ENCODE measurements around the gene PPFIBP2. TPM values are rescaled to one million over a fixed set of nuclear protein-coding genes. Genes with fewer than 3 reads are reported as not detected.

PPFIBP2 gene
- total RNA-seq, 2 experiments from 2014 or later: 5.7 to 7.2 TPM

GRCh38 chr11:7591987-7592386 lies 78.2 kb downstream of the PPFIBP2 start:
- POLR2A ChIA-PET: no interaction called here
- CTCF ChIA-PET: interaction anchor here (0.7 kb wide), 1 partner anchor 37 kb away, joined by 3 read pairs; no protein-coding TSS in a partner anchor

GRCh38 chr11:7592711-7593110 lies 78.9 kb downstream of the PPFIBP2 start:
- CTCF ChIA-PET: no interaction called here
- POLR2A ChIA-PET: no interaction called here

- CTCF ChIA-PET: no interaction called here
- POLR2A ChIA-PET: no interaction called here
These were observed 79.7 kb downstream of the PPFIBP2 start for GRCh38 chr11:7593481-7593880.

GRCh38 chr11:7595016-7595866 lies 81.4 kb downstream of the PPFIBP2 start:
- POLR2A ChIA-PET: no interaction called here

GRCh38 chr11:7595951-7596350 lies 82.2 kb downstream of the PPFIBP2 start:
- ChIA-PET POLR2A (no interaction called here), CTCF (no interaction called here)

More at GRCh38 chr11:7595016-7595866, 81.4 kb downstream of the PPFIBP2 start:
- CTCF ChIA-PET: no interaction called here

GRCh38 chr11:7596975-7597391 lies 83.2 kb downstream of the PPFIBP2 start:
- POLR2A ChIA-PET: no interaction called here
- CTCF ChIA-PET: no interaction called here

GRCh38 chr11:7597620-7598019 lies 83.8 kb downstream of the PPFIBP2 start:
- ChIA-PET CTCF (no interaction called here), POLR2A (no interaction called here)

GRCh38 chr11:7599209-7599608 lies 85.4 kb downstream of the PPFIBP2 start:
- POLR2A ChIA-PET: no interaction called here
- CTCF ChIA-PET: no interaction called here

GRCh38 chr11:7600205-7600775 lies 86.5 kb downstream of the PPFIBP2 start:
- ChIA-PET CTCF (no interaction called here), POLR2A (no interaction called here)

- CTCF ChIA-PET: no interaction called here
These were observed 89.4 kb downstream of the PPFIBP2 start for GRCh38 chr11:7603031-7603781.

GRCh38 chr11:7604331-7604955 lies 90.6 kb downstream of the PPFIBP2 start:
- POLR2A ChIA-PET: no interaction called here
- CTCF ChIA-PET: no interaction called here

More at GRCh38 chr11:7603031-7603781, 89.4 kb downstream of the PPFIBP2 start:
- POLR2A ChIA-PET: no interaction called here

- POLR2A ChIA-PET: no interaction called here
- CTCF ChIA-PET: interaction anchor here (0.6 kb wide), 1 partner anchor 81 kb away, joined by 3 read pairs; no protein-coding TSS in a partner anchor
These were observed 91.6 kb downstream of the PPFIBP2 start for GRCh38 chr11:7605186-7605943.

GRCh38 chr11:7606496-7606895 lies 92.7 kb downstream of the PPFIBP2 start:
- ChIA-PET CTCF (interaction anchor here (0.7 kb wide), 1 partner anchor 38 kb away, joined by 4 read pairs; no protein-coding TSS in a partner anchor), POLR2A (no interaction called here)

- CTCF ChIA-PET: no interaction called here
These were observed 95.2 kb downstream of the PPFIBP2 start for GRCh38 chr11:7609015-7609414.

GRCh38 chr11:7609521-7609920 lies 95.7 kb downstream of the PPFIBP2 start:
- CTCF ChIA-PET: no interaction called here

More at GRCh38 chr11:7609015-7609414, 95.2 kb downstream of the PPFIBP2 start:
- POLR2A ChIA-PET: no interaction called here

GRCh38 chr11:7610393-7610792 lies 96.6 kb downstream of the PPFIBP2 start:
- CTCF ChIA-PET: no interaction called here
- POLR2A ChIA-PET: no interaction called here

More at GRCh38 chr11:7609521-7609920, 95.7 kb downstream of the PPFIBP2 start:
- POLR2A ChIA-PET: no interaction called here

- POLR2A ChIA-PET: no interaction called here
These were observed 97.6 kb downstream of the PPFIBP2 start for GRCh38 chr11:7611411-7611810.

GRCh38 chr11:7612056-7612660 lies 98.4 kb downstream of the PPFIBP2 start:
- ChIA-PET POLR2A (no interaction called here), CTCF (no interaction called here)

More at GRCh38 chr11:7611411-7611810, 97.6 kb downstream of the PPFIBP2 start:
- CTCF ChIA-PET: no interaction called here

Measured in activated CD8-positive, alpha-beta memory T cell treated with anti-CD3 and anti-CD28 coated beads for 36 hours (primary cell).